HG02763 (cell line): Measurements from ENCODE around the gene ABCB7.
"Not testable (repeated sequence)": the region's sequence is repeated elsewhere in the genome, so short reads cannot be mapped to it uniquely, and the experiment has no call there.

ENCODE experiments used
- ATAC-seq: cut with Tn5 transposase; IDR thresholded peaks from one replicate; pipeline ENCODE4 v1.9.1; 2021; ENCODE audit warnings: mild to moderate bottlenecking, moderate library complexity; ENCODE audit not compliant: unreplicated experiment

Gene ABCB7

DNA sequence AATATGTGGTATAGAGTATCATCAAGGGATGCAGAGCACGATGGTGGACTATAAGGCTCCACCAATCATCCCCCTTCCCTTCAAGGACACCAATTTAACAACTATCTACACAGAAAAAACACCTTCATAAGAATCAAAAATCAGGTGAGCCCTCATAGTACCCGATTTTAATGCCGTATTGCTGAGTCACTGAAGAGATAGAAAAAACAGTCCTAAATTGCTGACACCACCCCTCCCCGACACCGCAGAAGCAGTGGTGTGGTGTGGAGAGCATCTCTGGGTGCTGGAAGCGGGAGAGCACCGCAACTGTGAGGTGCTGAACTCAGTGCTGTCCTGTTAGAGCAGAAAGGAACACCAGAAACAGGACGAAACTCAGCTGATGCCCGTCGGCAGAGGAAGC lies 49.3 kb downstream of the ABCB7 start:
- ATAC-seq = no peak

DNA sequence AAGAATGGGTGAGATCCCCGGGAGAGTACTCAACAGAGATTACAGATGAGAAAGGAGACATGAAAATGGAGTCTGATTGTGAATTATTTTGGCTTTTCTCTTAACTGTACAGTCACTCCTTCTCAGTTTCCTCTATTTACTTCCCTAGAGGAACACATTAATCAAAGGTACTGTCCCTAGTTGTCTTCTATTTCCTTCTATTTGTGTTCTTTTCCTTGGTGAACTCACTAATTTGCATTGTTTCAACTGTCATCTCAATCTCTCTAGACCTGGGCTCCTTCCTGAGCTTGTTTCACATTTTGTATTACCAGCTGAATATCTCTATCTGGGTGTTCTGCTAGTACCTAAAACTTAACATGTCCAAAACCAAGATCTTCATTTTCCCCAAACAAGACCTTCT lies 59.8 kb downstream of the ABCB7 start:
- ATAC-seq = no peak

DNA sequence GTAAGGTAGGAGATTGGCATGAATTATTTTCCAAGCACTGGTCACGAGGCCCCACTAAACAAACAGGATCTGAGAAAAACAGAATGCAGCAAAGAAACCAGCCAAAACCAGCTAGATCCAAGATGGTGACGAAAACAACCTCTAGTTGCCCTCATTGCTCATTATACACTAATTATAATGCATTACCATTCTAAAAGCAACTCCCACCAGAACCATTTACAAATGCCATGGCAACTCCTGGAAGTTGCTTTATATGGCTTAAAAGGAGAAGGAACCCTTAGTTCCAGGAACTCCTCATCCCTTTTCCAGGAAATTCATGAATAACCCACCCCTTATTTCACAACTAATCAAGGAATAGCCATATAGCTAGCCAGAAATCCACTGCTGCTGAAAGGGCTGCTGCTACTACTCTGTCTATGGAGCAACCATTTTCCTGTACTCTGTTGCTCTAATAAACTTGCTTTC lies 69.3 kb downstream of the ABCB7 start:
- ATAC-seq = no peak

DNA sequence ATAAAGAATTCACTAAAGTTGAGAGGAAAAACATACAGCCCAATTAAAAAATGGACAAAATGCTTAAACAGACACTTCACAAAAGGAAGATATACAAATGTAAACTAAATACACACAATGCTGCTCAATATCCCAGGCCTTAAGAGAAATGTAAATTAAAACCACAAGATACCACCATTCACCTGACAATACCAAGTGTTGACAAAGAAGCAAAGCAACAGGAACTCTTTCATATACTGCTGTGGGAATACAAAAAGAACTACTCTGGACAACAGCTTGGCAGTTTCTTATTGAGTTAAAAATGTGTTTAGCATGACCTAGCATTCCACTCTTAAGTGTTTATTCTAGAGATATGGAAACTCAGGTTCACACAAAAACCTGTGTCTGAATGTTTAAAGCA lies 71.3 kb downstream of the ABCB7 start:
- no peak for ATAC-seq

DNA sequence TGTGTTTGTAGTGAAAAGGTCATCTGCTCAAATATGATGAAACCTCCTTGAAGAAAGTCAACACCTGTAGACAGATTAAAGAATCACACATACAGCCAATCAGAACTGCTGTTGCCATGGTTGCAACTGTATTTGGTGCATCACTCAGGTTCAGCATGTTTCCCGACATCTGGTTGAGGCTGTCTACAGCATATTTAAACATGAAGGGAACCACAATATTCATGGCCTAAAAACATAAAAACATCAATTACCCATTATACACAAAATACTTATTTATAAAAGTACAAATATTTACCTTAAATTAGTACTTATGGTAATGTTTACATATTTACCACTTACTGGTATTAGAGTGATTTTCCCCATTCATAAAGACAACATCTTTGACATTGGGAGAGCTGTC lies 79.7 kb downstream of the ABCB7 start:
- no peak for ATAC-seq

DNA sequence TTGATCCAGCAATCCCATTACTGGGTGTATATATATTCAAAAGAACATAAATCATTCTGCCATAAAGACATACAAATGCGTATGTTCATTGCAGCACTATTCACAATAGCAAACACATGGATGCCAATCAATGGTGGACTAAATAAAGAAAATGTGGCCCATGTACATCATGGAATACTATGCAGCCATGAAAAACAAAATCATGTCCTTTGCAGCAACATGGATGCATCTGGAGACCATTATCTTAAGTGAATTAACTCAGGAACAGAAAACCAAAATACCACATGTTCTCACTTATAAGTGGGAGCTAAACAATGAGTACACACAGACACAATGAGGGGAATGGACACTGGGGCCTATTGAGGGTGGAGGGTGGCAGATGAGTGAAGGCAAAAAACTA lies 81.6 kb downstream of the ABCB7 start:
- no peak for ATAC-seq

DNA sequence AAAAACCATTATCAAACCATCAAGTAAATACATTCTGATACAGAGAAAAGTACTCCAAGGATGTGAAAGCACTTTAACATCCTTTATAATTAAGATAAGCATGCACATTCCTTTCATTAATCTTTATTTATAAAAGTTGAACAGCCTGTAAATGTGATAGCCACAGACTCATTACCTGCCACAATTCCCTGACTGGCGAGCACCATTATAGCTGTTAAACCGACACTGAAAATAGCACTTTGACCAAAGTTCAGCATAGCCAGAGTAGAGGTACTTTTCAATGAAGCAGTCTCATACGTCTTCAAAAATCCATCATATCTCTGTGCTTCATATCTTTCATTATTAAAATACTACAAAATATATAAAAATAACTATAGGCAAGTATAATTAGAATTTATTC lies 84.7 kb downstream of the ABCB7 start:
- no peak for ATAC-seq

DNA sequence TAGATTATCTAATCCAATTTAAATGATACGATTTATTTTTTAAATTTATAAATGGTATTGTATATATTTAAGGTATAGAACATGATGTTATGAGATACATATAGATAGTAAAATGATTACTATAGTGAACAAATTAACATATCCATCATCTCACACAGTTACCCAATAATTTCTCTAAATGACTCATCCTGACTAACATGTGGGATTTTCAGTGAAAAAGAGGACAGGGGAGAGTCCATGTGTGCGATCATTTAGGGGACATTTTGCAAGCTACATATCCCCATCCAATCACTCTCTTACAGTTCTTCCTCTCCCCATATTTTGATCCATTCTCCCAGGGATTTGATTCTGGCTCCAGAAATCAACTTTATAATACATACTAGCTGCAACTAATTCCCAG lies 88.2 kb downstream of the ABCB7 start:
- no peak for ATAC-seq

DNA sequence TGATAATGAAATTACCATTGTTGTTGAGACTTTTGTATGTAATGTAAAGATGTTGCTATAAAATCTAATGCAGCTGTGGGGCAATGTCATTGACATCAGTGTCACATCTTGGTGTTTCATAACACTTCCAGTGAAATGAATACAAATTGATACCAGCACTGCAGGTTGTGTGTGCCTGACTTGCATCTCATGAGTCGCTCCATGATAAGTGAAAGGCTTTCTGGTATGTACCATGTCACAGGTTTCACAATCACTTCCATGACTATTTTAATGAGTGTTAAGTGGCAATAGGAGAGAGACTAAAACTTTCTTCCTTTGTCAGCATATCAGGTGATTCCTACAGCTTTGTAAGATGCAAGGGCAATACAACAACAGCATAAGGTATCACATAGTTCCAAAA lies 94.4 kb downstream of the ABCB7 start:
- ATAC-seq = no peak

DNA sequence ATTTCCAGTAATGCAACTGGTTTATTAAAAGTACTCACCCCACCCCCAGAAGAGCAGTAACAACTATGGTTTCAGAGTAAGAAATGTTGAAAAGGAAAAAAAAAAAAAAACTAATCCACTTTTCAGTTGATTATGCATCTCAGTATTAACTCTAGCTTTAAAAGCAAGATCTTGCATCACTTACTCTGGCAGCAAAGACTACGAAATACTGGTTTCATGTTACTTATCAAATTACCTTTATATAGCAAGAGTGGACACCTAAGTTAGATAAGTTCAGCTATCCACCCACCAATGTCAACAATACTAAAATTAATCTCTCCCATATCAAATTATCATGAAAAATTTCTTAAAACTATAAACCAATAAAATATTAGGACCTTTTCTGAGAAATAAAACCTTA lies 105.0 kb downstream of the ABCB7 start:
- ATAC-seq = no peak

DNA sequence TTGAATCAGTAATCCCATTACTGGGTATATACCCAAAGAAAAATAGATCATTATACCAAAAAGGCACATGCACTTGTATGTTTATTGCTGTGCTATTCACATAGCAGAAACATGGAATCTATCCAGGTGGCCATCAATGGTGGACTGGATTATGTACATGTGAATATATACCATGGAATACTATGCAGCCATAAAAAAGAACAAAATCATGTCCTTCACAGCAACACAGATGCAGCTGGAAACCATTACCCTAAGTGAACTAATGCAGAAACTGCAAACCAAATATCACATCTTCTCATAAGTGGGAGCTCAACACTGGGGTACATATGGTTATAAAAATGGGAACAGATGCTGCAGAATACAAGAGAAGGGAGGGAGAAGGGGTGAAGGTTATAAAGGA lies 110.7 kb downstream of the ABCB7 start:
- ATAC-seq = no peak

DNA sequence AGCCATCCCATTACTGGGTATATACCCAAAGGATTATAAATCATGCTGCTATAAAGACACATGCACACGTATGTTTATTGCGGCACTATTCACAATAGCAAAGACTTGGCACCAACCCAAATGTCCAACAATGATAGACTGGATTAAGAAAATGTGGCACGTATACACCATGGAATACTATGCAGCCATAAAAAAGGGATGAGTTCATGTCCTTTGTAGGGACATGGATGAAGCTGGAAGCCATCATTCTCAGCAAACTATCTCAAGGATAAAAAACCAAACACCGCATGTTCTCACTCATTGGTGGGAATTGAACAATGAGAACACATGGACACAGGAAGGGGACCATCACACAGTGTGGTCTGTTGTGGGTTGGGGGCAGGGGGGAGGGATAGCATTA lies 111.9 kb downstream of the ABCB7 start:
- ATAC-seq = not testable (repeated sequence)

DNA sequence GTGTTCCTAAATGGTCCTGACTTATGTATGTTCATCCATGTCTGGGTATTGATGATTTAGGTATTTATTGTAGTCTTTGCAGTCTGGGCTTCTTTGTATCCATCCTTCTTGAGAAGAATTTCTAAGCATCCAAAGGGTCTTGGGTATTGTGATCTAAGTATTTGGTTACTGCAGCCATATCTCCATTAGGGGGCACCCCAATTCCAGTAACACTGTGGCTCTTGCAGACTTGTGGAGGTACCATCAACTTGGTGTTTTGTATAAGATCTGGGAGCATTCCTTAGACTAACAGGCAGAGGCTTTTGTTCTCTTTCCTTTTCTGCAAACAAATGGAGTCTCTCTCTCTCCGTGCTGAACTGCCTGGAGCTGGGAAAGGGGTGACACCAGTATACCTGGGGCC lies 117.2 kb downstream of the ABCB7 start:
- no peak for ATAC-seq
